HL-60/S4 (cell line): ENCODE results near the gene BTBD9.
"Not testable (repeated sequence)": the region's sequence is repeated elsewhere in the genome, so short reads cannot be mapped to it uniquely, and the experiment has no call there.

Source experiments
- in situ Hi-C: fragments of 300-500 bp; cut with MboI; formaldehyde crosslinking; loops from 2 replicates; pipeline ENCODE4 v1.14.3; 2022; ENCODE audit warnings: low sequenced_read_pairs

BTBD9 gene

DNA sequence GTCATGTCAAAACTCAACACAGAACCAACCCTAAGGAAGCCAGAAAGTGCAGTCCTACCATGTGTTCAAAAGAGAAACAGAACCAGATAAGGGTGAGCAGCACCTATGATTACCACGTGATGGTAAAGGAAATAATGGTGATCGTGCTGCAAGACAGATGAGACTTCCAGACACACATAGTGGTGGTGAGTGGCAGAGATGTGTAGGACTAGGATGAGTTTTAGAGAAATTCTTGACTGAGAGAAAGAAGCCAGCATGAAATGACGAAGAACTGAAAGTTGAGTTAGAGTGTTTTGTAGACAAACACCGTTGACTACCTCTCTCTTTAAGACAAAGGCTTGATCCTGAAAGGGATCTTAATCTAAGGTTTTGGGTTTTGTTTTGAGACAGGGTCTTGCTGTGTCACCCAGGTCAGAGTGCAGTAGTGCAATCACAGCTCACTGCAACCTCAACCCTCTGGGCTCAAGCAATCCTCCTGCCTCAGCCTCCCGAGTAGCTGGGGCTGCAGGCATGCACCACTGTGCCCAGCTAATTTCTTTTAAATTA is 10.6 kb upstream of the BTBD9 start:
- in situ Hi-C loops: no loop called here

DNA sequence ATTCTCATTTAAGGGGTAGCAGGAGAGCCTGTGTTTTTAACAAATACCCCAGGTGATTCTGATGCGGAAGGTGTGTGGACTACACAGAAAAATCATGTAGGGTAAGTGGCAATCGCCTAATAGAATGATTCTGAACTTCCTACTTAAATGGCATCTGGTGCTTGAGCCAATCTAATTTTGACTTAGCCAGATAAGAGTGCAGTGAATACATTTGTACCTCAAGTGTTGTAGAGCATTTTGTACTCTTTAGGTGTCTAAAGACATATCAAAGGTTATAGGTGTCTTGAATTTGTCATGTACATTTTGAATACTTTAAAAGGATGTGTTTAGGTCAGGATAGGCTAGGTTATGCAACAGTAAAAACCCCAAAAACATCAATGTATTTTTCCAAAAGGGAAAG is 10.0 kb upstream of the BTBD9 start:
- in situ Hi-C loops: no loop called here

DNA sequence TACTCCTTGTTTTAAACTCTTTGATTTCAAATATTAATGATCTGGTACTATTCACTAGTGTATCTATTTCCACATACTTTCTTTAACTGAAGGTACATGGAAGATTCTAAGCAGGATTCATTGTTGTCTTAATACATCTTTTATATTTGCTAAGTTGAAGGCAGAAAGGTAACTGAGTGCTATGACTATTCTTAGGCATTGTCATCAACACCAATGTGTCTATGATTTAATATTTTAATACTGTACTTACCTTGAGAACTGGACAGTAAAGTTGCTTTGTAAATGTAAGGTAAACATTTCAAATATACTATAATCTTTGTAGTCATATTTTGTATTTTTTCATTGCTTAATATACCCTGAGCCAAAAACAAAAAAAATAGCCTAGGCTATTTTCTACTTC is 8.9 kb upstream of the BTBD9 start:
- in situ Hi-C loops: no loop called here

DNA sequence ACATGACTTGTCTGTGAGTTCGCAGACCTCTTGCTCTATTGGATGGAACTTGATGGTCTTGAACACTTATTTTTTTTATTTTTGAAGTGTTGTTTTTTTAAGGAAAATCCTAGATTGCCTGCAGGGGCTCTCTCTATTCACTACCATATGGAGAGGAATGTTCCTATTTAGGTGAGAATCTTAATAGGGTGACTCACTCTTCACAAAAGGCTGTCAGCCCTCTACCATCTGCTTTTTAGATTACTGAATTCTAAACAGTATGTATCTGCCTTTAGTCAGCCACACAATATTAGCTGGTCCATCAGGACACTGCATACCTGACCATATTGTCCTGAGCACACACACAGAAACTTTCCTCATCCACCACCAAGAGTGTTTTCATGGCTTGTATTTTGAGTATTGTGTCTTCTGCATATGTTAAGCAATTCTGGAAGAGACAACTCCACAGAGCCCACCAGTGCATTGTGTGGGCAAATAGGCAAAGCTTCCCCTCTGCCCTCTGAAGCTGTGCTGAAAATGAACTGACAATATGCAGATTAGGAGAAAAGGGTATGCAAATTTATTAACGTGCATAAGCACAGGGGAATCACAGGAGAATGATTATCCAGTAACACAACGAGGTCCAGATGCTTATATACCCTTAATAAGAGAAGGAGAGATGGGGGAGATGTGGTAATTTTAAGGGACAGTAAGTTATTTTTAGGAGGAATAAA is 6.6 kb upstream of the BTBD9 start:
- in situ Hi-C loops: no loop called here

DNA sequence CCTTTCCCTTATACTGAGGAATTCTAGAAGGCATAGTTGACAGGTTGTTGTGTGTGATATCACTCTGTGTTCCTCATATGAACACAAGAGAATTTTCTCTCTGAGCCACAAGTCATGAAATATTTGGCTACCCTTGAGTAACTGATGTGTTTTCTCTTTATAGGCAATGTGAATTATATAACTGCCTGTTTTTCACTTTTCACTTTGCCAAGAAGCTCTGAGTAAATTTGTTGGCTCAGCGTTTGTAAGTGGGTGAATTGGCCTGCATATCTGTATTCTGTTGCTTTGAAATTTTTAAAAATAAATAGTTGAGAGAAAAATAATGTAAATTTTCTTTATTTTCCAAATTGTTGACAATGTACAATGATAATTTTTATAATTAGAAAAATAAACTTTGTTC is 5.2 kb upstream of the BTBD9 start:
- in situ Hi-C loops: no loop called here

DNA sequence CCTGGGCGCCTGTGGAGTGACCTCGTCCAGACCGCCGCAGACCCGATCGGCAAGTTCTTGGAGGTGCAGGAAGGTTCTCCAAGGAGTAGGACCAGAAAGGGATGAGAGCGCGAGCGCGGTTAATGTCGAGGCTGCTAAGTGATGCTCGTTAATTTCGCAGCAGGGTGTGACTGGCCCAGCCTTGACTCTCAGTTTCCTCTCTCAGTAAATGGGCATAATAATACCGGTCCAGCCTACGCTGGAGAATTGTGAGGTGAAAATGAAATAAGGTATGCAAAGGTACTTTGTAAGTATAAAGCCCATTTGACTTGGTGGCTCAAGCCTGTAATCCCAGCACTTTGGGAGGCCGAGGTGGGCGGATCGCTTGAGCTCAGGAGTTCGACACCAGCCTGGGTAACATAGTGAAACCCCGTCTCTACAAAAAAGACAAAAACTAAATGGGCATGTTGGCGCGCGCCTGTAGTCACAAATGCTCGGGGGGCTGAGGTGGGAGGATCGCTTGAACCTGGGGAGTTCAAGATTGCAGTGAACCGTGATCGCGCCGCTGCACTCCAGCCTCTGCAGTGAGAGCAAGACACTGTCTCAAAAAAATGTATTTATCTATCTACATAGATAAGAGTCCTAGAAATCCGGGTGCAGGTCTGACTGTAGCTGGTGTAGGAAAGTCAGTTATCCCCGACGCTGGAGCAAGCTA is 634 bp upstream of the BTBD9 start:
- in situ Hi-C loops: no loop called here

DNA sequence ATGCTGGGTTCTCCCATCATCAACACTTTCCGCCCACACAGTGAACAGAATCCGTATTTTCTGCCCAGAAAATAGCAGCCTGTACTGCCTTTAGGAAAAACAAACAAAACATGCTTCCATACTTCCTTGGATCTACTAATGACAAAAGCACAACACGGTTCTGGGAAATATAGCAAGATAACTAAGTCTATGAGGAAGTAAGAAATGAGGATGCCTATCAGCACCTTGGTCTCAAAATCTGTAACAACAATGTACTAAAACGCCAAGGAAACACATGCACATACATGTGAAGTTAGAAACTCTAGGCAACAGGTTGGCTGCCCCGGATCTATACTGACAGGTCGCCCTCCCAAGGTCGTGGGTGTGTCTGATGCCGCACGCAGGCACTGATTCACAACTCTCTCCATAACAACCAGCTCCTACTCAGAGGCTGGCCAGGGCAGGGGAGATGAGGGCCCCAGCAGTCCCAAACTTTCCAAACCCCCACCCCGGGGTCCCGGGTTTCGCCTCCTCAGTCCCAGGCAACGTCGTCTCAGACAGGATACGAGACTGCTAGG is 710 bp downstream of the BTBD9 start:
- in situ Hi-C loops: no loop called here

DNA sequence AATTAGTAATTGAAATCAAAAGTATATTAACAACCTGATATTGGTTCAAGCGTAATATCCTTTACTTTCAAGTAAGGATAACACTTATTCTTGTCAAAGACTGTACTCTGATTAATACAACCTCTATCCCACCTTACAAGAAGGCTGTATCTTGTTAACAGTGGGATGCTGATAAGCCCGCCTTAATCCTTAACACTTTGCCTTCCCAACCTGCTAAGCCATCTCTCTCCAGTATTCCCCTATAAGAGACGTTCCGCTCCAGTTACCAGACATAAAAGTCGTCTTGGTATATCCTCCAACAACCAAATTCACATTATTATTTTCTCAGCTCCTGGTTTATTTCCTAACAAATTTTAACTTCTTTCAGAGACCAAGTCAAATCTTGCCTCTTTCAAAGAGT is 2.0 kb downstream of the BTBD9 start:
- in situ Hi-C loops: no loop called here

DNA sequence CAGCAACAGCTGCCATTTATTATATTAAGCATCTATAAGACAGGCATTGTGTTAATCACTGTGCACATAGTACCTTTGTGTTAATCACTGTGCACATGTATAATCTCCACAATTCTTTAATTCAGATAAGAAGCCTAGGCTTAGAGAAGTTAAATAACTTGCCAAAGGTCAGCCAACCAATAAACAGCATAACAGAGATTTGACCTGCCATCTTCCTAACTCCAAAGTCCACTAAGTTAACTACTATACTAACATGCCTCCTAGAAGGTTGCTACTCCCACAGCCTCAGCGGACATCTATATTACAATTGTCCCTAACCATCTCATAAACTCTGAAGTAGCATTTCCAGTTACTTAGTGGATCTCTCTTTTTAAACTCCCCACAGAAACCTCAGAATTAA is 3.7 kb downstream of the BTBD9 start:
- in situ Hi-C loops: no loop called here

DNA sequence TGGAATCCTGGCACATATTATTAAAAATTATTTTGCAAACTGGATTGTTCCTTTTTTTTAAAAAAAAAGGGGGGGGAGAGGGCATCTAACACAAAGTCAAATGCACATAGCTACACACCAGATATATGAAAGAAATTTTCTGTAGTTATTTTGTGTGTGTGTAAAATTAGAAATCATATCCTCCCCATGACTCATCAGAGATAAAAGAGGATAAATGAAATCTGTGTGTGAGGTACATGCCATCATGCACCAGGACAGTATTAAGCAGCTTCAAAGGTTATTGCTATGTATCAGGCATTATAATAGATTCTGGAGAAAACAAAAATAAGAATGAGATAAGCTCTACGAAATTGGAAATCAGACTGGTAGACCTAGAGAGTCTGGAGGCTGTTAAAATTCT is 5.2 kb downstream of the BTBD9 start:
- in situ Hi-C loops: no loop called here

DNA sequence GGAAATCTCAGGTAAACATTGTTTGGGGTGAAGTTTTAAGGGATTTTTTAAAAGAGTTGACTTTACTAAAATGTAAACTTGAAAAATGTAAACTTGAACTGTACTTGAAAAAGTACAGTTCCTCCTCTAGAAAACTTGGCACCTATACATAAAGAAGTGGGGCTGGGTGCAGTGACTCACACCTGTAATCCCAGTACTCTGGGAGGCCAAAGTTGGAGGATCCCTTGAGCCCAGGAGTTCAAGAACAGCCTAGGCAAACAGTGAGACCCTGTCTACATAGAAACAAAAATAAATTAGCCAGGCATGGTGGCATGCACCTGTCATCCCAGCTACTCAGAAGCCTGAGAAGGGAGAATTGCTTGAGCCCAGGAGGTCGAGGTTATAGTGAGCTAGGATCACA is 7.2 kb downstream of the BTBD9 start:
- in situ Hi-C loops: no loop called here

DNA sequence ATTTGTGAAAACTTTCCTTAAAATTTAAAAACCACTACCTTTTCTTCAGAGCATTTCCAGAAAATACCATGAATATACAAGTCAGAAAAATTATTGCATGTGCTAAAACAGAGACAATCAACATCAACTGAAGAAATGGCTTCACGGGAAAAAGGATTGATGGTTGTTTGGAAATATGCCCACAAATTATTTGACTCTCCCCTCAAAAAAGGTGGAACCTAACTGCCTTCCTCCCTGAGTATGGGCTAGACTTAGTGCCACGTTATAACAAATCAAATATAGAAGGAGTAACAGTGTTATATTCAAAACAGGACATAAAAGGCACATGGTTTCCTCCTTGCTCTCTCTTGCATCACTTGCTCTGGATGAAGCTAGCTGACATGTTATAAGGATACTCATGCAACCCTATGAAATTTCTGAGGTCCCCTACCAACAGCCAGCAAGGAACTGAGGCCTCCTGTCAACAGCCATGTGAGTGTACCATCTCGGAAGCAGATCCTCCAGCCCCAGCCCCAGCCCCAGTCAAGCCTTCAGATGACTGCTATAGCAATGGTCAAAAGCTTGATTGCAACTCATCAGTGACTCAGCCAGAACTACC is 8.4 kb downstream of the BTBD9 start:
- in situ Hi-C loops: no loop called here

DNA sequence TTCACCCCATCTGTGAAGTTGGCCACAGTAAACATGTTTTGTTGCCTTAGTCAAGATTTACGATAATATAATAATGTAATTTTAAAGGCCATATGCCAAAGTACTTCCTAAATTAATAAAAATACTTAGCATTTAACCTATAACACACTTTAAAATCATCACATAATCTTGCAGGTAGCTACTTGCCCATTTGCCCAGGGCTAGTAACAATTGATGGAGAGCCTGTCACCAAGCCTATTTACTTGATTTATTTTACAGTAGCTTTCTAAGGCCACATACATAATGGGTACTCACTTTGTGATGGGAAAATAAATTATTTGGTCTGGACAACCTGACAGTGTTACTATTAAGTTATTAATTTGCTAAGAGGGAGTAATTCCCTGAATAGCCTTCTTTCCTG is 14.5 kb downstream of the BTBD9 start:
- in situ Hi-C loops: no loop called here

DNA sequence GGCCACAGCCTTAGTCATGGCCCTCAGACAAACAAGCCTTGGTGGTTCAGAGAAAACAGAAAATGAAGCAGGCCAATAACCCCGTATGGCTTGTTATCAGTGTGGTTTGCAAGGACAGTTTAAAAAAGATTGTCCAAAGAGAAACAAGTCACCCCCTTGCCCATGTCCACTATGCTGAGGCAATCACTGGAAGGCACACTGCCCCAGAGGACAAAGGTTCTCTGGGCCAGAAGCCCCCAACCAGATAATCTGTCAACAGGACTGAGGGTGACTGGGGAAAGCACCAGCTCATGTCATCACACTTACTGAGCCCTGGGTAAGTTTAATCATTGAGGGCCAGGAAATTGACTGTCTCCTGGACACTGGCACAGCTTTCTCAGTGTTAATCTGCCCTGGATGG is 20.4 kb downstream of the BTBD9 start:
- in situ Hi-C loops: not testable (repeated sequence)

DNA sequence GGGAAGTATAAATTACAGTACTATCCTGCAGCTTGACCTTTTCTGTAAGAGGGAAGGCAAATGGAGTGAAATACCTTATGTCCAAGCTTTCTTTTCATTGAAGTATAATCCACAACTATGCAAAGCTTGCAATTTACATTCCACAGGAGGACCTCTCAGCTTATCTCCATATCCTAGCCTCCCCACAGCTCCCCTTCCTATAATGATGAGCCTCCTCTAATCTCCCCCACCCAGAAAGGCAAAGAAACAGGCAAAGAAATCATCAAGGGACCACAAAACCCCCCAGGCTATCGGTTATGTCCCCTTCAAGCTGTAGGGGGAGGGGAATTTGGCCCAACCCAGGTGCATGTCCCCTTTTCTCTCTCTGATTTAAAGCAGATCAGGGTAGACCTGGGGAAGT is 21.4 kb downstream of the BTBD9 start:
- in situ Hi-C loops: not testable (repeated sequence)

DNA sequence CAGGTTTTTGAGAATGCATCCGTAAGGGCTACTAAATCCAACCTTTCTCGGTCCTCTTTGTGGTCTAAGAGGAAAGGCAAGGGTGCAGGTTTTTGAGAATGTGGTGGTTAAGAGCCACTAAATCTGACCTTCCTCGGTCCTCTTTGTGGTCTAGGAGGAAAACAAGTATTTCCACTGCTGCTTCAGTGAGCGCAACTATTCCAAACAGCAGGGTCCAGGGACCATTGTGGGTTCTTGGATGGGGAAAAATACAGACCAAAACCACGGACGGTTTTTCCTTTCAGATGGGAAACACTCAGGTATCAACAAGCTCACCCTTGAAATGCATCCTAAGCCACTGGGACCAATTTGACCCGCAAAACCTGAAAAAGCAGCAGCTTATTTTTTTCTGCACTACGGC is 21.9 kb downstream of the BTBD9 start:
- in situ Hi-C loops: no loop called here

DNA sequence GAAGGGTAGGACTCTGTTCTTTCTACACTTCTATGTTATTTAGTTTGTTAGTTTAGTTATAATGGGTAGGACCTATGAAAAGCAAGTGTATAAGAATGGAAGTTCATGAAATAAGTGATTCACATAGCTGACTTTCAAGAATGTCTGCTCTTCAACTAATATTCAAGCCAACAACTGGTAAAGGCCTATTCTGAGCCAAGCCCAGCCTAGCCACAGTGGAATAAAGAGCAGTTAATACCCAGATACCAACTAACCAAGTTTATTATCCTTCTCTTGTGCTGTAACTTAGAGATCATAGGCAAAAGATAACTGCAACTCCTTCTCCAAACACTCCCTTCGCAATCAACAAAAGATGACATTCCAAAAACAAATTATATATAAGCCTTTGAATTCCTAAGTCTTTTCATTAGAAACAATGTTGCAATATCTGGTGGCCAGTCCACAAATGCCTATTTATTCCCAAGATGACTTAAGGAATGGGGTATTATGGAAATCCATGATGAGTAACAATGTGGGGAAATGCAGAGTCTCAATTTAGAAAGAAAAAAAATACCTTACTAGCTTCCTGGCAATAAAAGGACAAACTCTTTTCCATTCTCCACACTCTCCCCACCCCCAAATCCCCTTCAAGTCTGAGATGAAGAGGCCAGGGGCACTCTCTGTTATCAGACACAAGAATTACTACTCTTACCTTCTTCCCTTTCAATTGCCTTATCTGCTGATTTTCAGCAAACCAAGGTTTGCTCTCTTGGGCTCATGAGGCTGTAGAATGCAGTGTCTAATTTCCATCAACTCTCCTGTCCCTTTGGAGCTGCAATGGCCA is 27.4 kb downstream of the BTBD9 start:
- in situ Hi-C loops: no loop called here

DNA sequence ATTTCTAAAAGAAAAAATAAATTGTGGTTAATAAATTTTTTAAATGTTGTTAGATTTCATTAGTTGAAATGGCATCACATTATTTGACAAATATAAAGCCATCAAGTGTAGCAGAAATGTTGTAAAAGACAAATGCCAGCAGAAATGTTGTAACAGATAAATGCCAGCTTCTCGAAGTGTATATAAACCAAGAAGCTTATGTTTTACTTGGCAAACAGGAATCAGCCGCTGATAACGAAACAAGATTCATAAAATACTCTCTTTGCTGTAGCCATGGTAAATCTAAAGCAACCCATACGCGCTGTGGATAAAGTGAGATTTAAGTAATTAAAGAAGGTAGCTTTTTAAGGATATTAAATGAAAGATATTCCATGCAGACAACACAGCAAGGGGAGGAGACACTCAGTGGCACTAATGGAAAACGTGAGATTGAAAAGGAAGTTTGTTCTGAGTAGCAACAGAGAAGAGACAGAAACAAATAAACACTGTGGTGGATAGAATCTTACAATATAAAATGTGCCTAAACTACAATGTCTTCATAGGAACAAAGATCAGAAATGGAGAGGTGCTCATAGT is 29.6 kb downstream of the BTBD9 start:
- in situ Hi-C loops: no loop called here

DNA sequence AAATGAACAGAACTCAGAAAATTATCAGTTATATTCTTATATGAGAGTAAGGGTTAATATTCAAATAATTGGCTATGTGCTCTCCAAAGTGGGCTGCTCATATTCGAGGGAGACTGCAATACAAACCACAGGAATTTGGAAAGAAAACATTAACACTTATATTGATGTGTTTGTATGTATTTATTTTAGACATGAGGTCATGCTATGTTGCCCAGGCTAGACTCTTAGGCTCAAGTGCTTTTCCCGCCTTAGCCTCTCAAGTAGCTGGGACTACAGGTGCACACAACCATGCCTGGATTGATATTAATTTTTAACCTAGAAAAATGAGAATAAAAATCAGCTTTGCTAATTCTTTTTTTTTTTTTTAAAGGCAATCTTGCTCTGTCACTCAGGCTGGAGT is 35.0 kb downstream of the BTBD9 start:
- in situ Hi-C loops: no loop called here

DNA sequence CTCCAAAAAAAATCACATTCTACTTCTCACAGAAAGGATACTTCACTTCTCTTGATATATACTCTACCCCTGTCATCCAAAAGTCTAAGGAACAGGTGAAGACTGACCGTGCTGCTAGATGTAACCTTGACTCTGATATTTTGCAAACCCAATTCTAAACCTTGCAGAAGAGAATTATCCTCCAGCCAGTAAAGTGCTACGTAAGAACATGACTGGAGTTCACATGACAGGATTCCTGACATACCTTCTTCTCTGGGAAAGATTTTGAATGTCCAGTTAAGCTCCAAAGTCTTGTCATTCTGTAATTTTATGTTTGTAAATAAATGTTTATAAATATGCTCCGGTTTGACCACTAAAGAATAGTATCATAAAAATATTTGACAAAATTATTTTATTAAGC is 35.8 kb downstream of the BTBD9 start:
- in situ Hi-C loops: no loop called here

DNA sequence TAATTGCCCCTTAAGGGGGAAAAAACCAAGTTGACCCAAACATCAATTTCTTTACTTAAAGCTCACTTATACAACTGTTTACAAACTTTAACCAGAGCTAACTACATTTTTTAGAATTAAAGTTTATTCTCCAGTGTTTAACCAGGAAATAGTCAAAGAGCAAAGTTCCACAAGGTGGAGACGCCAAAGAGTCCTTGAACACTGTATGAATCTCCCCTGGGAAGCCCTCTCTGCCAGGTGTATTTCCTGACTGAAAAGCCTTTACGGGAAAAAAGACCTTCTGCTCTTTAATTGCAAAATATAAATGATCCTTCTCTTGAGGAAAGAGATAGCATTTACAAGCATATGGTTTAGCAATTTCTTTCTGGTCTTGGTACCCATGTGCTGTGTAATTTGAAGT is 36.2 kb downstream of the BTBD9 start:
- in situ Hi-C loops: no loop called here
